Prostate gland (tissue), 2 donors: ENCODE measurements around the gene TMEM108. TPM values are rescaled to one million over a fixed set of nuclear protein-coding genes. Genes with fewer than 3 reads are reported as not detected.

Experiments used
- DNase-seq: peaks from one replicate; pipeline ENCODE4 v3.0.0-alpha.2; 2019; ENCODE audit warnings: low spot score
- H3K27ac ChIP-seq, 2 donors: fragments of 200-600 bp; sonication (generic); 2 replicates each; pipeline ENCODE4 v1.5.1; 2017 to 2019
- H3K27me3 ChIP-seq: fragments of 200-600 bp; sonication (generic); replicated peaks from 2 replicates; pipeline ENCODE4 v1.5.1; 2019; ENCODE audit not compliant: insufficient read depth
- H3K36me3 ChIP-seq, 2 donors: fragments of 200-600 bp; sonication (generic); 1 replicate in 1 of 2; 2 replicates in 1 of 2; pipeline versions ENCODE4 v1.5.1 to v1.8.1; 2017 to 2019
- H3K4me1 ChIP-seq: fragments of 200-600 bp; sonication (generic); replicated peaks from 2 replicates; pipeline ENCODE4 v1.5.1; 2019
- H3K4me3 ChIP-seq, 2 donors: fragments of 200-600 bp; sonication (generic); 2 replicates each; pipeline ENCODE4 v1.5.1; 2017 to 2019
- H3K9me3 ChIP-seq: fragments of 200-600 bp; sonication (generic); 2 replicates; pipeline ENCODE4 v1.5.1; 2017
- POLR2A ChIP-seq: fragments of 450-650 bp; IDR thresholded peaks from one replicate; pipeline ENCODE4 v1.6.1; 2016; ENCODE audit warnings: antibody characterized with exemption, mild to moderate bottlenecking
- POLR2AphosphoS5 ChIP-seq: sonication (generic); formaldehyde crosslinking; IDR thresholded peaks from one replicate; pipeline ENCODE4 v1.6.1; 2017; ENCODE audit warnings: antibody characterized with exemption
- WGBS: methylation state at CpG from one replicate; pipeline ENCODE4 v1.1.5; 2018; 5-methylcytosine and 5-hydroxymethylcytosine counted together
- intact Hi-C: fragments of 100-400 bp; cut with DNase I; formaldehyde crosslinking; loops from one replicate; pipeline ENCODE4 v1.14.2; 2022
- total RNA-seq, 2 donors: library from RNA; depleted of rRNA; stranded (reverse); fragments of >200 nt; gene quantifications; one replicate each; pipeline ENCODE4 v1.1.0, GENCODE V29; 2016
- TF ChIP-seq, protein P1 (sequence below), 4 experiments: fragments of 200-600 bp in 2 of 4; fragments of 450-650 bp in 2 of 4; sonication (generic) in 2 of 4; IDR thresholded peaks; 1 replicate in 3 of 4; 2 replicates in 1 of 4; pipeline ENCODE4 v1.5.1; 2016 to 2019; ENCODE audit warnings: antibody characterized with exemption in 4 of 4, mild to moderate bottlenecking in 2 of 4, moderate library complexity in 2 of 4

TMEM108 gene
- total RNA-seq, 2 donors from 2014 or later = 8.1 TPM; not detected in 1

DNA sequence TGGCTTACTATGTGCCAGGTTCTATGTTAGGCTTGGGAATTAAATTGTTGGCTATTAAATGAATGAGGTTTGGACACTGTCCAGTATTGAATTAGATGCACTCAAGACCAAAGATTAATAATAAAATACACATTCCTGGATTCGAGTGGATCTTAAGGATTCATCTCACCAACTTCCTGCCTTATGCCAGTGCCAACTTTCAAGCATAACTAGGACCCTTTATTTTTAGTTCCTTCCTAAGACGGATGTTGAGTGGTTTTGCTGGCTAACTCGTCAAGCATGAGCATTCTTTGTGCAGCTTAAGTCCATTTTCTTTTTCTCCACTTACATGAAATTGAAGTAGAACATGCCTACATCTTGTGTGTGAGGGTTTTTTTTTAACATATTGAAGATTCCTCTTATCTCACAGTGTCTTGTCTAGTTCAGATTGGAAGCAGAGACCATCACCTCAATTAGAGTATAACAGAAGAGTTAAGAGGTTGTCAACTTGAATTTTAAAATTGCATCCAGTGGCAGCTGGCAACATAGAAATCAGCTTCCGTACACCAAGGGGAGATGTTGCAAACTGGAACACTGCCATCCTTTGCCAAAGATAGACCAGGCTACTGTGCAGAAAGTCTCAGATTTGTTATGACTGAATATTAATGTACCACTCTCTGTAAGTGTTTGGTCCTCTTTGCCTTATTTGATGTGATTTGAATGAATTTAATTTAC is 255.4 kb downstream of the TMEM108 start:
- Histone ChIP-seq H3K4me3 (no peak overlapping the region), H3K9me3 (no peaks in the 10 kb centered on the region), H3K4me1 (no peaks in the 10 kb centered on the region), H3K27me3 (no peaks in the 10 kb centered on the region), H3K27ac (no peak overlapping the region), H3K36me3 (no peaks in the 10 kb centered on the region)
- TF ChIP-seq, protein P1, sequence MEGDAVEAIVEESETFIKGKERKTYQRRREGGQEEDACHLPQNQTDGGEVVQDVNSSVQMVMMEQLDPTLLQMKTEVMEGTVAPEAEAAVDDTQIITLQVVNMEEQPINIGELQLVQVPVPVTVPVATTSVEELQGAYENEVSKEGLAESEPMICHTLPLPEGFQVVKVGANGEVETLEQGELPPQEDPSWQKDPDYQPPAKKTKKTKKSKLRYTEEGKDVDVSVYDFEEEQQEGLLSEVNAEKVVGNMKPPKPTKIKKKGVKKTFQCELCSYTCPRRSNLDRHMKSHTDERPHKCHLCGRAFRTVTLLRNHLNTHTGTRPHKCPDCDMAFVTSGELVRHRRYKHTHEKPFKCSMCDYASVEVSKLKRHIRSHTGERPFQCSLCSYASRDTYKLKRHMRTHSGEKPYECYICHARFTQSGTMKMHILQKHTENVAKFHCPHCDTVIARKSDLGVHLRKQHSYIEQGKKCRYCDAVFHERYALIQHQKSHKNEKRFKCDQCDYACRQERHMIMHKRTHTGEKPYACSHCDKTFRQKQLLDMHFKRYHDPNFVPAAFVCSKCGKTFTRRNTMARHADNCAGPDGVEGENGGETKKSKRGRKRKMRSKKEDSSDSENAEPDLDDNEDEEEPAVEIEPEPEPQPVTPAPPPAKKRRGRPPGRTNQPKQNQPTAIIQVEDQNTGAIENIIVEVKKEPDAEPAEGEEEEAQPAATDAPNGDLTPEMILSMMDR (IDR thresholded peaks at IDR 0.05) = no peak
- no peak for TF ChIP-seq POLR2AphosphoS5
- TF ChIP-seq POLR2A = no peak
- 48% methylated on average over 4 of the region's 4 CpGs for WGBS
- intact Hi-C loops = no loop called here
- no peak for DNase-seq

DNA sequence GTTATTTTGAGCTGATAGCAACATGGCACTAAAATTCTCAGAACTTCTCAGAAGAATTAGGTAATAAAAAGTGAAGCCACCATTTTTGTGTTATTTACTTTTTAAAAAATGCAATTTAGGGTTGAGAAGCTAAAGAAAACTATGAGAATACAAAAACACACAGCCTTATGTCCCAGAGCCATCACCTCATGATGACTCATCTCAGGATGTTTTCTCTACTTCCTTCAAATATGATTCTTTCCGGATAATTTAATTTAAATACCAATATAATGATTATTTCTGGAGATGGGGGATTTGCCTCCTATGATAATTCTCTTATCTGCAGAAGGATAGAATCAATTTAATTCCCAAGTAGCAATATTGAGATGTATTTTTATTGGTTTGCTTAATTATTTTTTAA is 256.1 kb downstream of the TMEM108 start:
- H3K27me3 ChIP-seq = no peaks in the 10 kb centered on the region
- no peaks in the 10 kb centered on the region for H3K36me3 ChIP-seq
- no peak overlapping the region for H3K4me3 ChIP-seq
- 80% methylated on average over 1 of the region's 1 CpG for WGBS
- no peaks in the 10 kb centered on the region for H3K9me3 ChIP-seq
- no peaks in the 10 kb centered on the region for H3K4me1 ChIP-seq
- intact Hi-C loops = no loop called here
- TF ChIP-seq POLR2A (no peak), POLR2AphosphoS5 (no peak)
- TF ChIP-seq, protein P1 (IDR thresholded peaks at IDR 0.05) = no peak
- no peak overlapping the region for H3K27ac ChIP-seq
- DNase-seq = no peak

DNA sequence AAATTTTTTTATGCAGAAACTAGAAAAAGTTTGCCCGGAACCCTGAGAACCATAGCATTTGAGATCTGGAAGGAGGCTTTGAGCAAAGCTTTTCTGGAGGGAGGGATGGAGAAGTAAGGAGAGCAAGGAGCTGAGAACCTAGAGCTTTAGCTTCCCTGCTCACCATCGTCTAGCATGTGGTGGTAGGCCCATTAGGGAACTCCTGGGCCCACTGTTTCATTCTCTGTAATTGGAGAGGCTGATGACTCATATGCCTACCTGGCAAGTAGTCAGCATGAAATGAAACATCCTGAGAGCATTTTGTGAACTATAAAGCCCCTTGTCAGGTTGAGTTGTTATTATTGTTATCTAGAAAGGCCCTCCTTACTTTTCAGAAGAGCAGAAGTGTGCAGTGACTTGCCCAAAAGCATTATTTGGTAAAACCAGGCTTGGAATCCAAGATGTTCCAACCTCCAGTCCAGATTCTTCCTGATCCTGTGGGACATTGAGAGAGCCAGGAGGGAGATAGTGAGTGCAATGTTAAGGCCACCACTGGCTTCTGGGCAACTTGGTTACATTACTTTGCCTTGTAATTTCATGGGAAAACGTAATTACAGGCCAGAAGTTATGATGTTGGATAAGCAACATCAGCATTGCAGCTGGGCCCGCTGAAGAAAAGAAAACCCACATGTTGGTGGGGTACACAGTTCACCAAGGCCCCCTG is 257.2 kb downstream of the TMEM108 start:
- intact Hi-C loops = no loop called here
- H3K27me3 ChIP-seq = no peaks in the 10 kb centered on the region
- TF ChIP-seq POLR2AphosphoS5 (no peak), POLR2A (no peak)
- TF ChIP-seq, protein P1 (IDR thresholded peaks at IDR 0.05) = no peak
- no peaks in the 10 kb centered on the region for H3K4me1 ChIP-seq
- no peak overlapping the region for H3K27ac ChIP-seq
- H3K9me3 ChIP-seq = no peaks in the 10 kb centered on the region
- WGBS = 76% methylated on average over 4 of the region's 4 CpGs
- H3K4me3 ChIP-seq = no peak overlapping the region
- DNase-seq = no peak
- H3K36me3 ChIP-seq = no peaks in the 10 kb centered on the region

DNA sequence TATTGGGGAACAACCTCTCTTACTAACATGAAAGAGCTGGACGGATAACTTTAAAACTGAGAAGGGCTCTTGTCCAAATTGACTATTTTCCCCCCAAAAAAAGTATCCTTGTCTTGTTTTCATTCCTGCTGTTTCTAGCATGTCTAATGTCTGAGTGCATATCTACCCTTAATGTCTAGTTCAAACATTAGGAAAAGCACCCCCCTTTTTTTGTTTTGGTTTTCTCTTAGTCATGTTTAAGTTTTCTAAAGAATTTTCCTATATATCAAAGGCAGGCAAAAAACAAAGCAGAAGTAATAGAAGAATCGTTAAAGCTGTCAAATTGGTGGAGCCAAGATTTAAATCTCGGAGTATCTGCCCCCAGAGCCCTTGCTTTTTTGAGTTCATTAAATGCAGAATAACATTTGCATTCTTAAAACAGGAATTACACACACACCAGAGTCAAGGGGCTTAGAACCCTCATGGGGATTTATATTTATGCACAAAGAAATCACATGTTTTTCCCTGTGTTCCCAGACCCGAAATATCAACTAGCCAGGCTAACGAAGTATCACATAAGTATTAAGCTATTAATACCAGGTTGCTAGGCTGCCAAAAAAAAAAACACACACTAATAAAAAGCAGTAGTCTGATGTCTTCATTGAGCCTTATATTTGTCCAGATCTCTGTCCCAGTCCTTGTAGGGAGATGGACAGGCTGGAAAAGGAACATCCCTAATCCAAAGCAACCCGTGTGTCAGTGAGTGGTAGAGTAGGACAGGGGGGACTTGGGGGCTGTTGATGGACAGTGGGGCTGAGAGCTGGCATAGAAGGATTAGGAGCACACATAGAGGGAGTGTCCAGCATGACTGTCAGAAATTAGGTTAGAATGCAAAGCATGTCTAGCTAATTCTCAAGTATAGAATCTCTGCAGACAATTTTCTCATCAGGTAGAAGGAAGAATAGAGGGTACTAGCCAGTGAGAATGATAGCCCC is 258.0 kb downstream of the TMEM108 start:
- no peaks in the 10 kb centered on the region for H3K4me1 ChIP-seq
- H3K4me3 ChIP-seq = no peak overlapping the region
- TF ChIP-seq, protein P1 (IDR thresholded peaks at IDR 0.05) = no peak
- no peak for TF ChIP-seq POLR2AphosphoS5
- TF ChIP-seq POLR2A = no peak
- H3K27ac ChIP-seq = no peak overlapping the region
- H3K9me3 ChIP-seq = no peaks in the 10 kb centered on the region
- intact Hi-C loops = no loop called here
- WGBS = 57% methylated on average over 6 of the region's 6 CpGs
- no peak for DNase-seq
- H3K36me3 ChIP-seq = no peaks in the 10 kb centered on the region
- no peaks in the 10 kb centered on the region for H3K27me3 ChIP-seq
